GM10266 (cell line): ENCODE measurements around the gene DAW1.

Experiments used
- DNase-seq: peaks from one replicate; pipeline ENCODE4 v3.0.0; 2012; ENCODE audit errors: extremely low spot score
- CTCF ChIP-seq: IDR thresholded peaks from 2 replicates; pipeline ENCODE4 v1.5.1; 2012; ENCODE audit warnings: mild to moderate bottlenecking, low read depth; ENCODE audit not compliant: control insufficient read depth, insufficient read depth; ENCODE audit errors: missing control alignments

DAW1 gene

GRCh38 chr2:227848586-227848985 lies 22.8 kb upstream of the DAW1 start:
- DNase-seq = peak; percentile 50
- no peak for TF ChIP-seq CTCF

GRCh38 chr2:227849906-227850305 lies 21.5 kb upstream of the DAW1 start:
- DNase-seq = no peak
- TF ChIP-seq CTCF = no peak

GRCh38 chr2:227853204-227853629 lies 18.2 kb upstream of the DAW1 start:
- no peak for TF ChIP-seq CTCF
- no peak for DNase-seq

GRCh38 chr2:227853765-227854271 lies 17.6 kb upstream of the DAW1 start:
- TF ChIP-seq CTCF = no peak
- DNase-seq = no peak

GRCh38 chr2:227855440-227855839 lies 16.0 kb upstream of the DAW1 start:
- TF ChIP-seq CTCF = no peak
- no peak for DNase-seq

GRCh38 chr2:227856697-227857096 lies 14.7 kb upstream of the DAW1 start:
- DNase-seq = no peak

GRCh38 chr2:227860221-227860641 lies 11.2 kb upstream of the DAW1 start:
- TF ChIP-seq CTCF = no peak
- no peak for DNase-seq

More at GRCh38 chr2:227856697-227857096, 14.7 kb upstream of the DAW1 start:
- TF ChIP-seq CTCF = no peak
